Fibroblast of skin of left quadriceps (primary cell): ENCODE results near the gene COX5A.
"Not testable (repeated sequence)": the region's sequence is repeated elsewhere in the genome, so short reads cannot be mapped to it uniquely, and the experiment has no call there.

Source experiments
- DNase-seq, 2 experiments: peaks; one replicate each; pipeline ENCODE4 v3.0.0-alpha.2; 2013; ENCODE audit warnings: low read depth in 2 of 2

The COX5A gene

GRCh38 chr15:74902295-74903075 lies 35.4 kb downstream of the COX5A start:
- no peak for DNase-seq

- DNase-seq: peak in 1 of 2 experiments; percentile 23
Measured at GRCh38 chr15:74901612-74902063, 36.2 kb downstream of the COX5A start.

GRCh38 chr15:74897300-74897701 lies 40.6 kb downstream of the COX5A start:
- DNase-seq: no peak

GRCh38 chr15:74896316-74896715 lies 41.6 kb downstream of the COX5A start:
- no peak for DNase-seq

- DNase-seq: no peak
Measured at GRCh38 chr15:74895830-74896229, 42.0 kb downstream of the COX5A start.

GRCh38 chr15:74894383-74894782 lies 43.5 kb downstream of the COX5A start:
- DNase-seq: not testable (repeated sequence)

- no peak for DNase-seq
Measured at GRCh38 chr15:74893627-74894026, 44.2 kb downstream of the COX5A start.

GRCh38 chr15:74892931-74893330 lies 44.9 kb downstream of the COX5A start:
- no peak for DNase-seq

GRCh38 chr15:74892313-74892712 lies 45.6 kb downstream of the COX5A start:
- no peak for DNase-seq

- DNase-seq: no peak
Measured at GRCh38 chr15:74891469-74891868, 46.4 kb downstream of the COX5A start.

GRCh38 chr15:74890665-74890960 lies 47.3 kb downstream of the COX5A start:
- no peak for DNase-seq

- peak; percentile 44 to 47 for DNase-seq
Measured at GRCh38 chr15:74889883-74890664, 47.8 kb downstream of the COX5A start, which contains the start of gene MPI. Gene MPI (plus strand): TSS chr15:74890042. CDS start chr15:74890074, 32 bp downstream.

GRCh38 chr15:74889390-74889882 lies 48.4 kb downstream of the COX5A start:
- DNase-seq: no peak

- no peak for DNase-seq
Measured at GRCh38 chr15:74888716-74889115, 49.2 kb downstream of the COX5A start.

GRCh38 chr15:74887537-74888193 lies 50.2 kb downstream of the COX5A start:
- DNase-seq: not testable (repeated sequence)

- no peak for DNase-seq
Measured at GRCh38 chr15:74885461-74885860, 52.4 kb downstream of the COX5A start.

- DNase-seq: no peak
Measured at GRCh38 chr15:74884428-74885223, 53.2 kb downstream of the COX5A start.

GRCh38 chr15:74882528-74882927 lies 55.3 kb downstream of the COX5A start:
- no peak for DNase-seq

- DNase-seq: no peak
Measured at GRCh38 chr15:74878273-74878672, 59.6 kb downstream of the COX5A start.

GRCh38 chr15:74873756-74874424 lies 64.0 kb downstream of the COX5A start:
- no peak for DNase-seq
